Keratinocyte (primary cell): ENCODE measurements around the gene ATXN10. TPM values are rescaled to one million over a fixed set of nuclear protein-coding genes. Genes with fewer than 3 reads are reported as not detected.

Experiments
- DNase-seq: peaks from one replicate; pipeline ENCODE4 v3.0.0-alpha.2; 2011; ENCODE audit warnings: low read depth, missing footprints, low spot score
- FAIRE-seq: peaks from 2 replicates; lab custom pipeline; 2011; peaks lifted over from hg19 to GRCh38; lab: Jason Lieb, UNC
- H2AFZ ChIP-seq: 2 replicates; pipeline ENCODE4 v1.6.0; 2012; ENCODE audit warnings: low read length, control low read depth, inconsistent platforms; ENCODE audit not compliant: control insufficient read depth
- H3K27ac ChIP-seq: 2 replicates; pipeline ENCODE4 v1.5.1; 2011; ENCODE audit warnings: low read length; ENCODE audit not compliant: control insufficient read depth, insufficient read depth
- H3K27me3 ChIP-seq: 3 replicates; pipeline ENCODE4 v1.6.0; 2011; ENCODE audit warnings: low read length; ENCODE audit not compliant: control insufficient read depth, insufficient read depth; ENCODE audit errors: extremely low read depth
- H3K36me3 ChIP-seq, 2 experiments: 2 replicates in 1 of 2; 3 replicates in 1 of 2; pipeline ENCODE4 v1.5.1; 2011; ENCODE audit warnings: low read length in 2 of 2, mild to moderate bottlenecking in 1 of 2; ENCODE audit not compliant: control insufficient read depth in 2 of 2, insufficient read depth in 2 of 2; ENCODE audit errors: extremely low read depth in 1 of 2
- H3K4me1 ChIP-seq: 3 replicates; pipeline ENCODE4 v1.5.1; 2011; ENCODE audit warnings: low read length; ENCODE audit not compliant: control insufficient read depth, insufficient read depth; ENCODE audit errors: extremely low read depth
- H3K4me2 ChIP-seq: 3 replicates; pipeline ENCODE4 v1.6.0; 2011; ENCODE audit warnings: low read depth, low read length; ENCODE audit not compliant: control insufficient read depth, insufficient read depth; ENCODE audit errors: extremely low read depth
- H3K4me3 ChIP-seq, 3 experiments: fragments of 200-600 bp in 1 of 3; sonication (generic) in 1 of 3; 2 replicates in 2 of 3; 3 replicates in 1 of 3; pipeline ENCODE4 v1.5.1; 2011 to 2016; ENCODE audit warnings: low read length in 3 of 3, mild to moderate bottlenecking in 3 of 3, control low read depth in 2 of 3, inconsistent platforms in 1 of 3, low read depth in 1 of 3, mixed read lengths in 1 of 3, mixed run types in 1 of 3, moderate library complexity in 1 of 3; ENCODE audit not compliant: control insufficient read depth in 2 of 3, insufficient read depth in 2 of 3; ENCODE audit errors: extremely low read depth in 1 of 3
- H3K79me2 ChIP-seq: 2 replicates; pipeline ENCODE4 v1.6.0; 2012; ENCODE audit warnings: low read length; ENCODE audit not compliant: control insufficient read depth, insufficient read depth
- H3K9ac ChIP-seq: 3 replicates; pipeline ENCODE4 v1.6.0; 2011; ENCODE audit warnings: low read length; ENCODE audit not compliant: control insufficient read depth, insufficient read depth; ENCODE audit errors: extremely low read depth
- H3K9me1 ChIP-seq: 3 replicates; pipeline ENCODE4 v1.6.0; 2011; ENCODE audit warnings: low read length; ENCODE audit not compliant: control insufficient read depth, insufficient read depth; ENCODE audit errors: extremely low read depth
- H3K9me3 ChIP-seq: 2 replicates; pipeline ENCODE4 v1.5.1; 2012; ENCODE audit warnings: low read depth, low read length; ENCODE audit not compliant: control insufficient read depth
- H4K20me1 ChIP-seq: 3 replicates; pipeline ENCODE4 v1.6.0; 2011; ENCODE audit warnings: low read length; ENCODE audit not compliant: control insufficient read depth, insufficient read depth; ENCODE audit errors: extremely low read depth
- CTCF ChIP-seq, 3 experiments: IDR thresholded peaks in 1 of 3; conservative IDR thresholded peaks in 1 of 3; optimal IDR thresholded peaks in 1 of 3; 2 replicates in 2 of 3; 3 replicates in 1 of 3; pipeline versions ENCODE3 to v1.5.1; 2011; ENCODE audit warnings: low read length in 3 of 3, mild to moderate bottlenecking in 3 of 3, moderate library complexity in 2 of 3, control low read depth in 1 of 3, inconsistent platforms in 1 of 3; ENCODE audit not compliant: insufficient read depth in 2 of 3; ENCODE audit errors: extremely low read depth in 1 of 3
- EZH2 ChIP-seq: IDR thresholded peaks from one replicate; pipeline ENCODE4 v1.6.1; 2012; ENCODE audit warnings: inconsistent platforms, mild to moderate bottlenecking, low read length, moderate library complexity
- dilution Hi-C: fragments of 300-500 bp; cut with MboI; formaldehyde crosslinking; loops from one replicate; pipeline ENCODE4 v1.7.0; 2020; ENCODE audit warnings: low sequenced_read_pairs; ENCODE audit not compliant: extremely low pct_ligation_motif_present
- polyA plus RNA-seq, 5 experiments: library from polyadenylated mRNA; depleted of rRNA in 3 of 5; stranded (reverse) in 3 of 5; stranded (forward) in 1 of 5; unstranded in 1 of 5; fragments of >200 nt; gene quantifications; 1 replicate in 1 of 5; 2 replicates in 3 of 5; 3 replicates in 1 of 5; pipeline versions ENCODE4 v1.2.1 to v1.2.3, GENCODE V29; 2011 to 2012; ENCODE audit warnings: missing spikeins in 2 of 5, low read depth in 1 of 5, low replicate concordance in 1 of 5

ATXN10 gene
- polyA plus RNA-seq, 1 donor (not counting 4 experiments of a cell fraction or from before 2014, with no cell fraction given): 276 TPM

DNA sequence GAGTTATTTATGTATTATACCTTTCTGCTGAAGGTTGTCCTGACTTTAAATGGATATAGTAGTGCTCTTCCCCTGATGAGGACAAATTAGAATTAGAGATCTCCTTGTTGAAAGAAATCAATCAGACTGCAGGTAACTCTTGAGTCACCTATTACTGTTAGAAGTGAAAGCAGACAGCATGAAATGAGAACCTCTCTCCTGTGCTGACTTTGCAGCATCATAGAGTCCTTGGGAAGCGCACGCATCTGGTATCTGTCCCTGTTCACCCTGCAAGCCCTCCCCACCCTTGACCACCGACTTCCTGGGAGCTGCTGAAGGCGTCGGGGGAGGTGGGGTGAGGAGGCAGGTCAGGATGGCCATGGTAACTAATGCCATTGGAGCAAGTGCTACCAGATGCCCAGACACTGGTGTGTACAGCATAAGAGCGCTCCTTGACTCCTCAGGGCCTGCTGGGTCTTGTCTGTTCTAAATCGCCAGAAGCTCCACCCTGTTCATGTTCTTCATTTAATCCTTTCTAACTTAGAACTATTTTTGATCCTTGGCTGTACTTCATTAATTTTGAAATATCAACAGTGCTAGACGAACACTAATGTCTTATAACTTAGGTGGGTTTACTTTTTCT is 161.4 kb downstream of the ATXN10 start:
- Histone ChIP-seq H4K20me1 (no peaks in the 10 kb centered on the region), H3K9ac (no peak overlapping the region), H3K79me2 (no peaks in the 10 kb centered on the region), H3K9me3 (no peaks in the 10 kb centered on the region), H3K4me2 (peak overlapping the region; percentile 65), H2AFZ (no peak overlapping the region), H3K9me1 (no peaks in the 10 kb centered on the region), H3K27ac (peak overlapping the region; percentile 19), H3K4me1 (peaks cover 35% of the 10 kb centered on the region), H3K36me3 (peaks cover 0 to 4% of the 10 kb centered on the region in 2 experiments), H3K4me3 (peak overlapping the region in 2 of 3 experiments; percentile 26 to 36), H3K27me3 (no peaks in the 10 kb centered on the region)
- peak; percentile 98 for FAIRE-seq
- dilution Hi-C loops: no loop called here
- DNase-seq: no peak
- TF ChIP-seq CTCF (optimal IDR thresholded peaks at IDR 0.05 in 1 of 3, IDR thresholded peaks at IDR 0.05 in 1 of 3, conservative IDR thresholded peaks at IDR 0.05 in 1 of 3; ENCODE audit: extremely low read depth in 1 of 3, insufficient read depth in 2 of 3, low read length in 3 of 3): no peak
- TF ChIP-seq EZH2: no peak

GRCh38 chr22:45833613-45834012 is 162.0 kb downstream of the ATXN10 start:
- H3K36me3 ChIP-seq: peaks cover 0 to 4% of the 10 kb centered on the region in 2 experiments
- no peaks in the 10 kb centered on the region for H4K20me1 ChIP-seq
- H2AFZ ChIP-seq: no peak overlapping the region
- peak overlapping the region; percentile 65 for H3K4me2 ChIP-seq
- no peaks in the 10 kb centered on the region for H3K9me1 ChIP-seq
- no peak overlapping the region for H3K27ac ChIP-seq
- H3K27me3 ChIP-seq: no peaks in the 10 kb centered on the region
- DNase-seq (no peak), FAIRE-seq (no peak)
- no peak overlapping the region for H3K9ac ChIP-seq
- no peaks in the 10 kb centered on the region for H3K9me3 ChIP-seq
- peaks cover 35% of the 10 kb centered on the region for H3K4me1 ChIP-seq
- no peaks in the 10 kb centered on the region for H3K79me2 ChIP-seq
- TF ChIP-seq EZH2 (no peak), CTCF (optimal IDR thresholded peaks at IDR 0.05 in 1 of 3, IDR thresholded peaks at IDR 0.05 in 1 of 3, conservative IDR thresholded peaks at IDR 0.05 in 1 of 3; ENCODE audit: extremely low read depth in 1 of 3, insufficient read depth in 2 of 3, low read length in 3 of 3) (peak in 1 of 3 experiments; percentile 35)
- H3K4me3 ChIP-seq: no peak overlapping the region
- dilution Hi-C loops: no loop called here
